Breast epithelium (tissue), 3 donors: Measurements from ENCODE around the gene CTTN. TPM values are rescaled to one million over a fixed set of nuclear protein-coding genes. Genes with fewer than 3 reads are reported as not detected.

Experiments
- total RNA-seq, 3 donors: library from RNA; depleted of rRNA; stranded (reverse); fragments of >200 nt; gene quantifications; one replicate each; pipeline ENCODE4 v1.1.0, GENCODE V29; 2016

Gene CTTN
- total RNA-seq, 3 donors from 2014 or later: 283 to 306 (median 285) TPM

Other genes starting within 250 kb of the CTTN start
- 10 to 100 TPM; 17.6 to 33.1 (median 30.2) TPM for gene FADD, start 195.2 kb upstream of the CTTN start, total RNA-seq
- 10 to 100 TPM; 52.2 to 80.8 (median 78.0) TPM for gene PPFIA1, start 127.8 kb upstream of the CTTN start, total RNA-seq